Spleen (tissue), 7 donors: ENCODE results near the gene U2SURP.

Experiments used
- CTCF ChIP-seq, 11 experiments: fragments of 200-600 bp in 7 of 11; fragments of 450-650 bp in 4 of 11; sonication (generic) in 4 of 11; IDR thresholded peaks in 8 of 11; conservative IDR thresholded peaks in 3 of 11; 1 replicate in 7 of 11; 2 replicates in 4 of 11; pipeline versions ENCODE4 v1.4.0 to v1.8.0; 2016 to 2021; ENCODE audit warnings: antibody characterized with exemption in 11 of 11, inconsistent platforms in 4 of 11, mild to moderate bottlenecking in 1 of 11
- POLR2AphosphoS5 ChIP-seq, 3 donors: sonication (generic); formaldehyde crosslinking; IDR thresholded peaks; one replicate each; pipeline ENCODE4 v1.5.1; 2017; ENCODE audit warnings: antibody characterized with exemption in 3 of 3
- donor health status: DM: no; HTN: no; CAD: no; lungs with moderate emphysema.
- donor health status: DM: no; HTN: no; CAD: no.
- donor health status: DM: no; HTN: no; CAD: no.

- TF ChIP-seq CTCF (IDR thresholded peaks at IDR 0.05 in 8 of 11, conservative IDR thresholded peaks at IDR 0.05 in 3 of 11), result no peak
- TF ChIP-seq POLR2AphosphoS5 (IDR thresholded peaks at IDR 0.05), result no peak
These were observed 77.5 kb downstream of the U2SURP start for GRCh38 chr3:143078883-143079282.
